CD14-positive monocyte (primary cell): ENCODE measurements around the gene PCDHB9. TPM values are rescaled to one million over a fixed set of nuclear protein-coding genes. Genes with fewer than 3 reads are reported as not detected.
A peak's percentile ranks its signal among the peaks of the same experiment; 100 is the strongest.
"Not testable (repeated sequence)": the region's sequence is repeated elsewhere in the genome, so short reads cannot be mapped to it uniquely, and the experiment has no call there.

ENCODE experiments used
- DNase-seq, 3 donors: peaks; one replicate each; pipeline ENCODE4 v3.0.0-alpha.2; 2011 to 2022
- H2AFZ ChIP-seq: 2 replicates; pipeline ENCODE4 v1.6.0; 2012; ENCODE audit warnings: mild to moderate bottlenecking, low read depth, low read length, inconsistent platforms; ENCODE audit not compliant: insufficient read depth, poor library complexity, severe bottlenecking
- H3K27ac ChIP-seq, 2 donors: 1 replicate in 1 of 2; 2 replicates in 1 of 2; pipeline ENCODE4 v1.5.1; 2012 to 2013; ENCODE audit warnings: low read length in 2 of 2, control low read depth in 1 of 2, inconsistent platforms in 1 of 2, low read depth in 1 of 2, mild to moderate bottlenecking in 1 of 2
- H3K27me3 ChIP-seq, 2 donors: one replicate each; pipeline versions ENCODE4 v1.6.0 to v1.6.1; 2011 to 2013; ENCODE audit warnings: low read length in 2 of 2; ENCODE audit not compliant: control insufficient read depth in 2 of 2, insufficient read depth in 2 of 2
- H3K36me3 ChIP-seq, 2 donors: replicated peaks in 1 of 2; 1 replicate in 1 of 2; 2 replicates in 1 of 2; pipeline versions ENCODE4 v1.5.1 to v1.6.1; 2012 to 2013; ENCODE audit warnings: low read length in 2 of 2, control low read depth in 1 of 2, inconsistent platforms in 1 of 2, mild to moderate bottlenecking in 1 of 2; ENCODE audit not compliant: insufficient read depth in 2 of 2, control insufficient read depth in 1 of 2
- H3K4me1 ChIP-seq, 2 donors: 1 replicate in 1 of 2; 2 replicates in 1 of 2; pipeline versions ENCODE4 v1.5.1 to v1.6.1; 2012 to 2013; ENCODE audit warnings: low read length in 2 of 2, control low read depth in 1 of 2, inconsistent platforms in 1 of 2, mild to moderate bottlenecking in 1 of 2, moderate library complexity in 1 of 2; ENCODE audit not compliant: insufficient read depth in 2 of 2, control insufficient read depth in 1 of 2
- H3K4me2 ChIP-seq: replicated peaks from 2 replicates; pipeline ENCODE3; 2012; ENCODE audit warnings: low read length, moderate library complexity, mild to moderate bottlenecking; ENCODE audit not compliant: poor library complexity, severe bottlenecking; ENCODE audit errors: extremely low read depth
- H3K4me3 ChIP-seq, 3 experiments: fragments of 200-600 bp in 1 of 3; sonication (generic) in 1 of 3; replicated peaks in 1 of 3; 1 replicate in 2 of 3; 2 replicates in 1 of 3; pipeline ENCODE4 v1.5.1; 2011 to 2013; ENCODE audit warnings: low read length in 3 of 3, mild to moderate bottlenecking in 3 of 3, control low read depth in 2 of 3, low read depth in 2 of 3, inconsistent platforms in 1 of 3, moderate library complexity in 1 of 3
- H3K79me2 ChIP-seq: 2 replicates; pipeline ENCODE4 v1.6.0; 2012; ENCODE audit warnings: mild to moderate bottlenecking, control low read depth, inconsistent platforms, low read length, moderate library complexity; ENCODE audit not compliant: insufficient read depth
- H3K9ac ChIP-seq: 2 replicates; pipeline ENCODE4 v1.6.0; 2017; ENCODE audit warnings: low read length, mild to moderate bottlenecking; ENCODE audit not compliant: insufficient read depth, poor library complexity, severe bottlenecking
- H3K9me3 ChIP-seq, 2 donors: replicated peaks in 1 of 2; 1 replicate in 1 of 2; 2 replicates in 1 of 2; pipeline versions ENCODE4 v1.5.1 to v1.6.1; 2012 to 2013; ENCODE audit warnings: low read length in 2 of 2, control low read depth in 1 of 2; ENCODE audit not compliant: control insufficient read depth in 1 of 2, insufficient read depth in 1 of 2
- H4K20me1 ChIP-seq: 2 replicates; pipeline ENCODE4 v1.6.0; 2012; ENCODE audit warnings: mild to moderate bottlenecking, low read length, control low read depth, moderate library complexity; ENCODE audit not compliant: insufficient read depth
- H3K27ac Mint-ChIP-seq, 7 donors: one replicate each; pipeline ENCODE4 v1.8.0; 2020; ENCODE audit warnings: mild to moderate bottlenecking in 7 of 7, mixed read lengths in 7 of 7, moderate library complexity in 6 of 7, inconsistent platforms in 2 of 7
- H3K27me3 Mint-ChIP-seq, 3 donors: one replicate each; pipeline ENCODE4 v1.8.0; 2021 to 2022; ENCODE audit warnings: low read depth in 3 of 3, mild to moderate bottlenecking in 3 of 3, mixed read lengths in 3 of 3, moderate library complexity in 3 of 3, inconsistent platforms in 1 of 3
- H3K36me3 Mint-ChIP-seq, 2 donors: one replicate each; pipeline ENCODE4 v1.8.0; 2020; ENCODE audit warnings: mixed read lengths in 2 of 2, inconsistent platforms in 1 of 2, mild to moderate bottlenecking in 1 of 2
- H3K4me1 Mint-ChIP-seq: one replicate; pipeline ENCODE4 v1.8.0; 2020; ENCODE audit warnings: mild to moderate bottlenecking, mixed read lengths
- H3K4me3 Mint-ChIP-seq, 2 donors: one replicate each; pipeline ENCODE4 v1.8.0; 2020; ENCODE audit warnings: mild to moderate bottlenecking in 2 of 2, mixed read lengths in 2 of 2, moderate library complexity in 1 of 2
- H3K9me3 Mint-ChIP-seq, 7 donors: one replicate each; pipeline ENCODE4 v1.8.0; 2020 to 2022; ENCODE audit warnings: mixed read lengths in 7 of 7, mild to moderate bottlenecking in 6 of 7, moderate library complexity in 6 of 7, inconsistent platforms in 2 of 7
- WGBS: methylation state at CpG from one replicate; pipeline ENCODE4 v1.1.5; 2013; ENCODE audit warnings: missing lambda C conversion rate; ENCODE audit not compliant: insufficient coverage; 5-methylcytosine and 5-hydroxymethylcytosine counted together
- intact Hi-C, 2 donors: fragments of 100-400 bp; cut with micrococcal nuclease; formaldehyde crosslinking; loops; one replicate each; pipeline versions ENCODE4 v1.15.0 to v1.15.1; 2023
- polyA plus RNA-seq, 3 donors: library from polyadenylated mRNA; depleted of rRNA in 1 of 3; unstranded in 2 of 3; stranded (reverse) in 1 of 3; fragments of 300-500 nt in 2 of 3; fragments of >200 nt in 1 of 3; fragmentation: Illumina TruSeq in 2 of 3; gene quantifications; 1 replicate in 2 of 3; 2 replicates in 1 of 3; pipeline ENCODE4 v1.2.3, GENCODE V29; 2012 to 2021
- TF ChIP-seq, protein P1 (sequence below): fragments of 200-600 bp; IDR thresholded peaks from one replicate; pipeline ENCODE4 v1.8.0; 2022; ENCODE audit warnings: antibody characterized with exemption, mild to moderate bottlenecking

Gene PCDHB9
- polyA plus RNA-seq, 3 donors, result not detected

DNA sequence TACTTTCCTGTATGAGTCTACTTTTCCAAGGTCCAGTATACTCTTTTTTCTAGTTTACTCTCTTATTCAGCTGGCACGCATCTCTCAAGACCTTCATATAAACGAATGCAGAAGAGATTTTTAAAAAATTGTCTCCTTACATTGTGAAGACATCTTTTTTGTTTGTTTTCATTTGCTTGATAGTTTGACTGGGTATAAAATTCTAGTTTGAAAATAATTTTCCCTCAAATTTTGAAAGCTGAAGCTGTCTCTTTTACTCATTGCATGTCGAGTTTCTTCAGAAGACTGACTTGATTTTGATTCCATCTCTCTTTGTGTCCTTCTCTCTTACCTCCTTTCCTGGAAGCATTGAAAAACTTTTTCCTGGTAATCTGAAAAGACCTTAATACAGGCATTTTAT lies 9.4 kb downstream of the PCDHB9 start:
- Histone ChIP-seq H4K20me1 (no peaks in the 10 kb centered on the region), H2AFZ (no peak overlapping the region), H3K79me2 (no peaks in the 10 kb centered on the region), H3K4me1 (no peaks in the 10 kb centered on the region), H3K4me2 (no peak overlapping the region), H3K9ac (no peak overlapping the region), H3K27ac (no peak overlapping the region), H3K9me3 (peaks cover 23 to 49% of the 10 kb centered on the region in 2 donors), H3K4me3 (no peak overlapping the region), H3K27me3 (peaks cover 0 to 21% of the 10 kb centered on the region in 2 donors), H3K36me3 (no peaks in the 10 kb centered on the region)
- H3K27me3 Mint-ChIP-seq, result peaks cover 2 to 22% (median 21%) of the 10 kb centered on the region in 3 donors
- no peaks in the 10 kb centered on the region for H3K4me1 Mint-ChIP-seq
- H3K4me3 Mint-ChIP-seq, result no peak overlapping the region
- H3K27ac Mint-ChIP-seq, result no peak overlapping the region
- DNase-seq, result no peak
- no peaks in the 10 kb centered on the region for H3K36me3 Mint-ChIP-seq
- WGBS, result no CpG with 5 or more reads among the region's 3 CpGs
- intact Hi-C loops, result no loop called here
- peaks cover 10 to 59% (median 46%) of the 10 kb centered on the region in 7 donors for H3K9me3 Mint-ChIP-seq
- TF ChIP-seq, protein P1, sequence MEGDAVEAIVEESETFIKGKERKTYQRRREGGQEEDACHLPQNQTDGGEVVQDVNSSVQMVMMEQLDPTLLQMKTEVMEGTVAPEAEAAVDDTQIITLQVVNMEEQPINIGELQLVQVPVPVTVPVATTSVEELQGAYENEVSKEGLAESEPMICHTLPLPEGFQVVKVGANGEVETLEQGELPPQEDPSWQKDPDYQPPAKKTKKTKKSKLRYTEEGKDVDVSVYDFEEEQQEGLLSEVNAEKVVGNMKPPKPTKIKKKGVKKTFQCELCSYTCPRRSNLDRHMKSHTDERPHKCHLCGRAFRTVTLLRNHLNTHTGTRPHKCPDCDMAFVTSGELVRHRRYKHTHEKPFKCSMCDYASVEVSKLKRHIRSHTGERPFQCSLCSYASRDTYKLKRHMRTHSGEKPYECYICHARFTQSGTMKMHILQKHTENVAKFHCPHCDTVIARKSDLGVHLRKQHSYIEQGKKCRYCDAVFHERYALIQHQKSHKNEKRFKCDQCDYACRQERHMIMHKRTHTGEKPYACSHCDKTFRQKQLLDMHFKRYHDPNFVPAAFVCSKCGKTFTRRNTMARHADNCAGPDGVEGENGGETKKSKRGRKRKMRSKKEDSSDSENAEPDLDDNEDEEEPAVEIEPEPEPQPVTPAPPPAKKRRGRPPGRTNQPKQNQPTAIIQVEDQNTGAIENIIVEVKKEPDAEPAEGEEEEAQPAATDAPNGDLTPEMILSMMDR, result no peak

DNA sequence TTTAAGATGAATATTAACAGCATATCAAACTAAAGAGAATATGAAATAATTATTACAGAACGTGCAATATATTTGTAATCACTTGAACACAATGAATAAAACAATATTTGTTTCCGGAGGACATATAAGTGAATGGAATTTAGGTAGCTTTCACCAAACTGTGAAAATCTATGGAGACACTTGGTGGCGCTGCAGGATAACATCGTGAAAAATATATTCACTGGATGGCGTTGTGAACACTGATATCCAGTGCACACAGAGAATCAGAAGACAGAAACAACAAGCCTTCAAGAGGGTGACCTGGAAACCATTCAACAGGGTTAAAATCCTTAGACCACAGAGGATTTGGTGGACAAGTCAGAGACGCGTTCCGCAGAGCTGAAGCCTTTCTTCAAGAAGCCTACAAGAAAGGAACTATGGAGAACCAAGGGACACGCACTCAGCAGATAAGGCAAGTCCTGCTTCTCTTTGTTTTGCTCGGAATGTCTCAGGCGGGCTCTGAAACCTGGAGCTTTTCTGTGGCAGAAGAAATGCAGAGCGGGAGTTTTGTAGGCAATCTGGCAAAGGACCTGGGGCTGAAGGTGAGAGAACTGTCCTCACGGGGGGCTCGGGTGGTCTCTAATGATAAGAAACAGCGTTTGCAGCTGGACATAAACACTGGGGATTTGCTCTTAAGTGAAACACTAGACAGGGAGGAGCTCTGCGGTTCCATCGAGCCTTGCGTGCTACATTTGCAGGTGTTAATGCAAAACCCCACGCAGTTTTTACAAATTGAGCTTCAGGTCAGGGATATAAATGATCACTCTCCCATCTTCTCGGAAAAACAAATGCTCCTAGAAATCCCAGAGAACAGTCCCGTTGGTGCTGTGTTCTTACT lies 12.6 kb downstream of the PCDHB9 start, which contains the start of gene PCDHB11:
PCDHB11 (plus strand) TSS at position 269 of the 877 bp plus-strand sequence; CDS start at position 417, 148 bp downstream.
- no peak within 1 kb of the TSS for H3K9ac ChIP-seq
- Mint-ChIP-seq H3K36me3 (no peaks in the 10 kb centered on the region), H3K4me1 (no peaks in the 10 kb centered on the region), H3K27me3 (peaks cover 11 to 22% (median 21%) of the 10 kb centered on the region in 3 donors), H3K4me3 (no peak within 1 kb of the TSS), H3K27ac (no peak within 1 kb of the TSS), H3K9me3 (peaks cover 17 to 52% (median 42%) of the 10 kb centered on the region in 7 donors)
- H3K4me3 ChIP-seq, result no peak within 1 kb of the TSS
- H2AFZ ChIP-seq, result no peak within 1 kb of the TSS
- WGBS, result 45% methylated on average over 15 of the region's 21 CpGs
- H3K27ac ChIP-seq, result no peak within 1 kb of the TSS
- H3K79me2 ChIP-seq, result no peaks in the 10 kb centered on the region
- H3K4me1 ChIP-seq, result no peaks in the 10 kb centered on the region
- no peaks in the 10 kb centered on the region for H3K36me3 ChIP-seq
- DNase-seq, result no peak
- TF ChIP-seq, protein P1, result no peak
- H4K20me1 ChIP-seq, result no peaks in the 10 kb centered on the region
- peaks cover 0 to 11% of the 10 kb centered on the region in 2 donors for H3K27me3 ChIP-seq
- H3K9me3 ChIP-seq, result peaks cover 35 to 48% of the 10 kb centered on the region in 2 donors
- intact Hi-C loops, result no loop called here
- H3K4me2 ChIP-seq, result no peak within 1 kb of the TSS

DNA sequence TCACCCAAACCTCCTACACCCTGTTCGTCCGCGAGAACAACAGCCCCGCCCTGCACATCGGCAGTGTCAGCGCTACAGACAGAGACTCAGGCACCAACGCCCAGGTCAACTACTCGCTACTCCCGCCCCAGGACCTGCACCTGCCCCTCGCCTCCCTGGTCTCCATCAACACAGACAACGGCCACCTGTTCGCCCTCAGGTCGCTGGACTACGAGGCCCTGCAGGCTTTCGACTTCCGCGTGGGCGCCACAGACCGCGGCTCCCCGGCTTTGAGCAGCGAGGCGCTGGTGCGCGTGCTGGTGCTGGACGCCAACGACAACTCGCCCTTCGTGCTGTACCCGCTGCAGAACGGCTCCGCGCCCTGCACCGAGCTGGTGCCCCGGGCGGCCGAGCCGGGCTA lies 14.2 kb downstream of the PCDHB9 start:
- 26% methylated on average over 9 of the region's 38 CpGs for WGBS
- H3K9ac ChIP-seq, H3K36me3 Mint-ChIP-seq, H3K27ac Mint-ChIP-seq, H3K27me3 ChIP-seq, H3K4me3 ChIP-seq, H3K4me1 ChIP-seq, intact Hi-C loops, H2AFZ ChIP-seq, H3K27ac ChIP-seq, H3K4me2 ChIP-seq, H3K4me1 Mint-ChIP-seq, H4K20me1 ChIP-seq, H3K36me3 ChIP-seq, DNase-seq, H3K79me2 ChIP-seq: not testable (repeated sequence)
- H3K9me3 Mint-ChIP-seq, result peaks cover 19 to 54% (median 41%) of the 10 kb centered on the region in 7 donors
- H3K9me3 ChIP-seq, result peaks cover 33 to 47% of the 10 kb centered on the region in 2 donors
- H3K27me3 Mint-ChIP-seq, result peaks cover 12 to 22% (median 20%) of the 10 kb centered on the region in 3 donors
- H3K4me3 Mint-ChIP-seq, result peak overlapping the region in 1 of 2 donors; percentile 13
